Activated CD4-positive, alpha-beta T cell treated with anti-CD3 and anti-CD28 coated beads for 4 hours (primary cell): Measurements from ENCODE around the gene NR2F2.

Experiments
- DNase-seq, 2 donors: peaks; one replicate each; pipeline ENCODE4 v3.0.0-alpha.2; 2020

Gene NR2F2

GRCh38 chr15:96343113-96344059, 12.9 kb downstream of the NR2F2 start:
- no peak for DNase-seq

GRCh38 chr15:96344060-96344705, 13.7 kb downstream of the NR2F2 start:
- DNase-seq: no peak

DNA sequence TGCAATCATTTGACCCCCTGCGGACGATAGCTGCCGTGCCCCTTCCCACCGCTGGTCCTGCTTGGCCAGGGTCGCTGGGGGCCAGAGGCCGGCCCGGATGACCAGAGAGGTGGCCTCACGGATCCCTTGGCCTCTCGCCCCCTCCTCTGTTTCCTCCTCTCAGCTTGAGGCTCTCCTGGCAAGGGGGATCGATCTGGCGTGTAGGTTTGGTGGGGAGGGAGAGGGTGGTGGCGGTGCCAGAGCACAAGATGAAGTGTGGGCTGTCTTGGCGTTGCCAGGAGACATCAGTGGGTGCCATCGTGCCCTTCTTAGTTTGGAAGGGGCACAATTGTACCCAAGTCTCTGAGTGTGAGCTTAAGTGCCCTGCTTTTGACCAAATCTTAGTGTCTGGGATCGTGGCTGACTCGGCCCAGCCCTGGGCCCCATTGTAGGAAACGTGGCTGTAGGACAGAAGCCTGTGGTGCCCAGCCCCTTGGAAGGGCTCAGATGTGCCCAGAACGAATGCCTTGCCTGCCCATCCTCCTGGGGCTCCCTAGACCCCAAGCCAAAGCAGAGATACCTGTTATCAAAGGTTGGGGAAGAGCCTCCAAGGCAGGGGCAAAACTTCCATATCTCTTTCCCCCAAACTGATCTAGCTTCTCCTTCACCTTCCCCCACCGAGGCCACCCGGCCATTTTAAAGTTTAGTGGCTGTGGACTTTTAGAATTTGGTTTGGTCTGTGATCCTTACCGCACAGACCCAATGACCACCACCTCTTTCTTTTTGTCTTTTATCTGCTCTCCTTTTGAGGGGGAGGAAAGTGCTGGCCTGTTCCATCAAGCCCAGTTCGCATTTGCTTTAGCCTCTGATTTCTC, 14.4 kb downstream of the NR2F2 start:
- no peak for DNase-seq

- DNase-seq: no peak
Measured at GRCh38 chr15:96345560-96346399, 15.3 kb downstream of the NR2F2 start.

DNA sequence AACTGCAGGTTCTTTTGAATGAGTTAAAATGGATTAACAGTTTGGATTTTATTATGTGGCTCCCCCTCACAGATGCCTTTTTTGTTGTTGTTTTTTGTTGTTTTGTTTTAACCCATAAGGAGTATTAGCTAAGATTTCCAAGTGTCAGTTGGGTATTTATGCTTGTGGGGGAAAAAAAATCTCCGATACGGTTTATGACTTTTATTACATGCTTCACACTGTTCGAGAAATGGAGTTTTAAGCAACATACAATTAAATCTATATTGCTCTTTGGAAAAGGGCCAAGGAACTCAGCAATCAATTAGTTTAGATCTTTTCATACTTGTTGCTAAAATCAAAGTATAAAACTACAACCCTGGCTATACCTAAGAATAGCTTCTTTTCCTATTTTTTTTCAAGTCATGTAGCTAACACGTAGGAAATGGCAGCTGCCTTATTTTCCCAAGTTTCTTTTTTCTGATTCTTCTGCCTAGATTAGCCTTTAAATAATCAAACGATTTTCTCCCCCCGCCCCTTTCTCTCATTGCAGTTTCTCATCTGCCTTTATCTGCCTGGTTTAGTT, 16.0 kb downstream of the NR2F2 start:
- DNase-seq: no peak

DNA sequence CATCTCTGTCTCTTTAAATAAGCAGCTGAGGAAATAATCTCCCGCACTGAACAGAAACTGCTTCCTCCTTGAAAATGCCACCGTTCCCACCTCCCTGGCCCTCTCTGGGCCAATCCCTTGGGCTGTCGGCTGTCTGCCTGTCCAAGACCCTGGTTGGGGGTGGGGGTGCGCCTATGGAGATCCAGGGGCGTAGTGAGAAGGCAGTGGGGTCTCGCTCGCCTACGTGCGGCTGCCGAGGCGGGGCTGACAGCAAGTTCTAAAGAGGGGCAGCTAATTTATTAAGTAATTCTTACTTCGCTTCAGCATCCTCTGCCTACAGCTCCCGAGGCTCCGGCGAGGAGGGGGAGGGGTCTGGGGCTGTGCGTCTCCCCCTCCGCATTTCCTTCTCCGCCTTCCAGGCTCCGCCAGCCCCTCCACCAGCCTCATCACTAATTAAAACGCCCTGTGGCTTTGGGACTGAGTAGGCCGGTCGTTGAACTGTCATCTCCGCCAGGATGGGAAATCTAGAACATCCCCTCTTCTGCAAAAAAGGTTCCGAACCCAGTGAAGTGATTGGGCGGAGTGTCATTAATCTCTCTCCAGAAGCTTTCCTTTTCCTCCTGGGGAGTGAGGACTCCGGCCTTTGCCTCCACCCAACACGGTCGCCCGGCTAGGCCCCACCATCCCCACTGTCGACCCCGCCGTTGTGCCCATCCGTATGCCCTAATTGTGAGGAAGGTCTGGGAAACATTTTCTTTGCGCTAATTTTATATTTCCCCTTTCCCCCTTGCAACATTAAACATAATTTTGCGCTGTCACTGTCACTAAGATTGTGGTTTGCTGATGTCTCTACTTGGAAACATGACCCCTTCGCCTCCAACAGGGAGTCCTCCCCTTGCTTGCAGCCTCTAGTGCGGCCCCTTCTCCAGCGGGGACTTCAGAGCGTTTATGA, 16.9 kb downstream of the NR2F2 start:
- no peak for DNase-seq

GRCh38 chr15:96348112-96349027, 17.9 kb downstream of the NR2F2 start:
- DNase-seq: no peak

- DNase-seq: no peak
Measured at GRCh38 chr15:96349034-96349856, 18.7 kb downstream of the NR2F2 start.

DNA sequence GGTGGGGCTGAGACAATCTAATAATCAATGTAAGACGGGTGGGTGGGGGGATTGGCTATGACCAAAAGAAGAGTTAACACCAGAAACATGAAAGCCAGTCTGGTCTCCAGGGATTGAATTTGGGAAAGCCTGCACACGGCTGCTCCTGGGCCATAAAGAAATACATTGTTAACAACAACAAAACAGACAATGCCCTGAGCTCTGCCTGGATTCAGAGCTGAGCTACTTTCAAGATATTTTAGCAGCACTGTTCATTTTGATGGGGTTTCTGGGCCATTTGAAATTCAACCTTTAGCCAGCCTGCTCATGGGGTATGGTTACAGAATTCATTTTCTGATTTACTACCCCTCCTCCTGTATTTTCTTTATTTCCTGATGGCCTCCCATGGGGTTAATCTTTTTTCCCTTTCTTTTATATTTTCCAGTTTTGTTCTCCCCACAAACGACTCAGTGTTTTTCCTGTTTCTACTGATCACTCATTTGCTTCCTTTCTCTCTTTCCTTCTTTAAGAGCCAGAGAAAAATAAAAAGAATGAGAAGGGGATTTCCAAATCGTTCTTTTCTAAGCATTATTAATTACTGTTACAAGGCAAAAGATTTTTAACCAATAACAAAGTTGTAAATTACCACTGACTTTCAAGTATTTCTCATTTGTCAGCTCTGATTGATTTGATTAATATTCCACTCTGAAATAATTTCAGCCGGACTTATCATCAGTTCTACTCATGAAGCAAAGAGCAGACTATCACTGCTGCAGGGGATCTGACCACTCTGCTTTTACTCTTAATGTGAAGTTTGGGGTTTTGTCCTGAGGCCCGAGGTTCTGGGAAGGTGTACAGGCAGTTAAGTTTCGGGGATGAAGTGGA, 19.6 kb downstream of the NR2F2 start:
- no peak for DNase-seq

DNA sequence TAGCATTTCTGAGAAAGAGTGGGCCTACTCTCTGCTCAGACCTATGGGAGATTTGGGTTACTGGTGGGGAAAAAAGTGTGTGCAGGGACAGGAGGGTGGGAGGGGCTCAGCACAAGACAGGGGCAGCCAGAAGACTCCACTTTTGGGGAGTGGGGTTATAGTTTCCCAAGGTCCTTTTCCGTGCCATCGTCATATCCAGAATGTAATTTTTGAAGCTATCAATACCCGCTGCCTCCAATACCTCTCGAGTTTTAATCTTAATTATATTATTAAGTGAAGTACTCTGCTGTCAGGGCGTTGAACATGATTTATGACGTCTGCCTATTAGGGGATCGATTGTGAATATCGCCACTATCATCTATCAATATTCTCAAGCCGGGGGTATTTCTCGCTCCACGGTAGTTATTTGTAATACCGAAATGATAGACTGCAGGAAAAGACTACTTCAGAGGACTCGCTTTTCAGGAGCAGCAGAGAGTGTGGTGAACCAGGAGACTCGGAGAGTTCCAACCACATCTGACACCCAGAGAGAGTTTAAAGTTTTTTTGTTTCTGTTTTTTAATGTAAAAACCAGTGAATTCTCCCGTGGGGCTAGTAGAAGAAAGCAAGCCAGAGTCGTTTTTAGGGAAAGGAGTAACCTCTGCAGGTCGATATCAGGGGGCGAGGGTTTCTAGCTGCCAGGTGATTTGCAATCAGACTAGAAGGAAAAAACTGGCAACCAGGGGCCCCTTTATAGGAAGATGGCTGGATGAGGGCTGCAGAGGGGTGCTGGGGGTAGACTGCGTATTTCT, 20.6 kb downstream of the NR2F2 start:
- no peak for DNase-seq

DNA sequence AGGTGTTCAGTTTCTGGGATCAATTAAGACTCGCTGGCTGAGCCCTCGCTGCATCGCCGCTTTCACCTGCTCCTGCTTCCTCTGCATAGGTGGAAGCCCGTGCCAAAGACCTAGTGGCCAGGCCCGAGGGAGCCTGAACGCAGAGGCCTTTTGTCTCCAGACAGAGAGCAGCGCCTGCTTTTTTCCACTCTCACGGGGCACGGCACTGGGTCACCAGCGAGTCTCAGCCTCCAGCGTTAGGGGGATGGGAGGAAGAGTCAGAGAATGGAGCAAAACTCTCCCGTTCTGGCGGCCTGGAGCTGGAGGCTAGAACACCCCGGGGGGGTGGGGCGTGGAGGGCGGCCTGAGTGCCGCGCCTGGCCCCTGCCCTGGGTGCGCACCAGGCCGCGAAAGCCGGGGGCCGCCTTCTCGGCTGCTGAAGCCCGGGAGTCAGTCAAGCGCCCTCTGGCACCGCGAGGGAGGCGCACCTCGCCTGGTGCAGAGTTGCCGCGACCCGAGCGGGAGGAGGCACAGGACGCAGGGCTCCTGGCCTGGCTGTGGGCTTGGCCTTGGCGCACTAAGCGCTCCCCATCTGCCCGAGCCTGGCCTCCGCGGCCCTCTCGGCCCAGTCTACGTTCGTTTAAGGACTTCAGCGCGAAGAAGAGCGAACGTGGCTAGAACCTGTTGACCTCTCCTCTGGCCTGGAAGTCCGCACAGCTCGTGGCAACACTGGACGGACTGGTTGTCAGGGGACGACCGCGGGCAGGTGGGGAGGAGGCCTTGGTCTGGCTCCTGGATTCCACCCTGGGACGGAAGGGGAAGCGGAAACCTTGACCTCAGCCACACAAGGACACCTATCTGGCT, 21.5 kb downstream of the NR2F2 start:
- no peak for DNase-seq

- no peak for DNase-seq
Measured at GRCh38 chr15:96352604-96353405, 22.3 kb downstream of the NR2F2 start.

DNA sequence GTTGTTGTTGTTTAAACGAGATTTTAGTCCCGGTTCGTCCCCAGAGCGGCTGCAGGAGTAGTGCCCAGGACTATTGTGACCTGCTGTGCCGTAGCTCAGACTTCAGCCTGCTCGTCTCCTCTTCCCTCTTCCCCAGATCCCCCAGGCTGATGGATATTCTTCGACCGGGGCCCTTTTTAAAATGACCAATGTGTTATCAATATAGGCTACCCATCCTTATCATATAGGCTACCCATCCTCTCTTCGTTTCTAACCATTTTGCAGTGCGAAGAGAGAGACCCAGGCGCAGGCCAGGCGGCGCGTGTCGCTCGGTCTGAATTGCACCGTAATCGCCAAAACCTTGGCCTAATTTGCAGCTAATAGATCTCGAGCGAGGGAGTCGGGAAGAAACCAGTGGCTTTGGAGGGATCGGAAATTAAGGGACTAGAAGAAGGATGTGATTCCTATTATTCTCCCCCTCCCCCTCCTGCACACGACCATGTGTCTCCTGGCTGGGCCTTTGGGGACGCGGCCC, 23.0 kb downstream of the NR2F2 start:
- no peak for DNase-seq

DNA sequence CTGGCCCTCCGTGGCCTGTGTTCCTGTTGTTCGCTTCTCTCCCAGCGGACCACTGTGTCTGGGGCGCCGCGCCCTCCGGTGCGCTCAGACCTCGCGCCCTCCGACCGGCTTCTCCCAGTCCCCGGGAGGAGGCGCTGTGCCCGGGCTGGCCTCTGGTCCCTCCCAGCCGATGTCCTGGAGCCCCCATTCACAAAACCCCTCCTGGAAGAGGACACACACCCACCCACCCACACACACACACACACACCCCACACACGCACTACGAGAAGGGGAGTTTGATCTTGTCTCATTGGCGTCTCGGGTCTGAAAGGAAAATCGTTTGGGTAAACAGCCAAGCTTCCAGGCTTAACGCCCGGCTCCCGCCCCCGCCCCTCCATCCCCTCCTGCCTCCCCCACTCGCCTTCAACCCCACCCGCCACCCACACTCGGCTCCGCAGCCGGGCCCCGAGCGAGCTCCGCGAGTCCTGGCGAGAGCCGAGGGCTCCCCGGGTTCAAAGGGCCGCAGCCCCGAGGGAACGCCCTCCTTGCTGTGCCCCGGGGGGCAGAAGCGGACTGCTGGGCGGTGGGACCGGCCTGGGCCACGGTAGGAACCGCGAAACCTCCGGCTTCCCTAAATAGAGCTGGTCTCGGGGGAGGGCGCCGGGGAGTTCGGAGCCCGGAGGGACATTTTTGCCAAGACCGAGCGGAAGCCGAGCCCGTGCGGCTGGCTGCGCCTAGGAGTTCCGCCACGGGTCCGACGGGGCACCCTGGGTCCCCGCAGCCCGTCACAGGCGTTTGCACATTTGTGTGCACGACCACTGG, 23.6 kb downstream of the NR2F2 start:
- DNase-seq: no peak
